GM19452 (cell line): ENCODE measurements around the gene CNOT1.
"Not testable (repeated sequence)": the region's sequence is repeated elsewhere in the genome, so short reads cannot be mapped to it uniquely, and the experiment has no call there.

Source experiments
- ATAC-seq: cut with Tn5 transposase; IDR thresholded peaks from one replicate; pipeline ENCODE4 v1.9.1; 2021; ENCODE audit not compliant: unreplicated experiment

The CNOT1 gene

GRCh38 chr16:58582971-58583765, 46.5 kb downstream of the CNOT1 start:
- ATAC-seq, result no peak

GRCh38 chr16:58582133-58582532, 47.5 kb downstream of the CNOT1 start:
- no peak for ATAC-seq

DNA sequence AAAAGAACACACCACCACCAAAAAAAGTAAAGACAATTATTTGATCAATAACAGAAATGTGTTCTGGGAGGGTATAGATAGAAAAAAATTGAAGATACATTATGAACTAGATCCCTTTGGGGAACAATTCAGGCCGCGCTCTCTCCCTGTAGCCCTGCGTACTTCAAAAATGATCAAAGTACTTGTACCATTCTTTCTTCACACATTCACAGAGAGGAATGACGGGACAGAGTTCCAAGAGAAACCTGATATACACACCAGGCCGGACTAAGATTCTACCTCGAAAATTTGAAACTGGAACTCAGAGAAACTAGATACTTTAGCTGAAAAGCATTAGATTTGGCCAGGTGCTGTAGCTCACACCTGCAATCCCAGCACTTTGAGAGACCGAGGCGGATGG, 50.0 kb downstream of the CNOT1 start:
- ATAC-seq, result no peak

DNA sequence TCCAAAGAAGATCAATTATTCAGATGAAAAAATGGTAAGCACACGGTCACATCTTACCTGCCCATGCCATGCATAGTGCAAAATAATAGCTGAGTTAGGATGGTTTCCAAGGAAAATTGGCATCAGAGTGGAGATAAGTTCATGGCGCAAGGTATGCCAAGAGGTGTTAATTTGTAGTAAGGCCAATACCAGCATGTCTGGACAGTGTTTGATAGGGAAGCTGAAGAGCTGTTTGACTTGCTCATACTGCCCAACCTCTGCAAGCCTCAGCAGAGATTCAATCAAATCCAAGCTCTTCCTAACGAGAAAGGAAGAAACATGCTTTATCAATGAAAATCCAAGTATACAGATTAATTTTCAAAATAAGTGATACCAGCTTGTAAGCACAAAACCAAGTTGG, 51.0 kb downstream of the CNOT1 start:
- no peak for ATAC-seq

DNA sequence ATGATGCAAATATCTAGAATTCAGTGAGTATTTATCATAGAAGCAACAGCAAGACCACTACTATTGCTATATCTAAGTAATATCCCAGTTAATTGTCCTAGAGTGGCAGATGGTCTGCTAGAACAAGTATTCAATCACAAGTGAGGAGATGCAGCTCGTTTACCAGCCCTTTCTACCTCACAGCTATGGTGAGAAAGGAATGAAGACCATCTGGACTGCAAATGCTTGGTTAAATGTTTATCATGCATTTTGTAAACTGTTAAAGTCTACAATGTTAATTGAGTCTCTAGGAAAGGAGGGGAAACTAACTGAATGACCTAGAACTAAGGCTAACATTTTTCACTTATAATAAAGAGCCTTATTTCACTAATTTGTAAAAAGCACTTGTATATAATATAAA, 52.5 kb downstream of the CNOT1 start:
- no peak for ATAC-seq

GRCh38 chr16:58574895-58575294, 54.7 kb downstream of the CNOT1 start:
- no peak for ATAC-seq

GRCh38 chr16:58565697-58566096, 63.9 kb downstream of the CNOT1 start:
- not testable (repeated sequence) for ATAC-seq

DNA sequence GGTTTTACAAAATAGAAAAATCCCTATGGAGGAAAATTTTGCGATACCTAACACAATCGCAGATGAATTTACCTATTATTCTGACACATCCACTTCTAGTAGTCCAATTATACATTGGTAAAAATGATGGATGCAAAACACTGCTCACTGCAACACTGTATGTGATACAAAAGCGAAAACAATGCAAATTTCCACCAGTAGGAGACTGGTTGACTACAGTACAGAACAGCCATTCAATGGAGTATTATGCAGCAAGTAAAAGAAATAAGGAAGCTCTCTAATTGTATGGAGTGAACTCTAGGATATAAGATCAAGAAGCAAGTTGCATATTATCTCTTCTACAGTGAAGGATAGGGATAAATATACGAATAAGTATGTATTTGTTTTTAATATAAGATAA, 65.9 kb downstream of the CNOT1 start:
- ATAC-seq, result no peak

- no peak for ATAC-seq
Measured at GRCh38 chr16:58563235-58563634, 66.4 kb downstream of the CNOT1 start.

DNA sequence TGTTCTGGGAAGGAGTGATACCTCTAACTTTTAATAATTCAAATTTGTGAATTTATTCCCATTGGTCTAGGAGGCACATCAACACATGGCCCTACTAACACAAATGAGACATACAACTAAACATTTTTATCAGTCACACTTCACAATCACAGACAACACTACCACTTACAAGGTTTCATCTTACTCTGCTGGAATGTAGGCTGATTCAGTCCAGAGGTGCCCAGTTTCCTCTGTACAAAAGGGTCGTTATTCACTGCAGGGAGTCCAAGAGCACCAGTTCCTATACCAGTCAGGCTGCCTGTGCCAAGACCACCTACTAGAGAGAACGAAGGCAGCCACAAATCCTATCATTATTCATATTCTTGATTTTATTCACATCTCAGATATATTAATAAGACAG, 72.9 kb downstream of the CNOT1 start:
- ATAC-seq, result no peak

GRCh38 chr16:58551496-58551895, 78.1 kb downstream of the CNOT1 start:
- ATAC-seq, result no peak

GRCh38 chr16:58548378-58548777, 81.2 kb downstream of the CNOT1 start:
- ATAC-seq, result no peak

DNA sequence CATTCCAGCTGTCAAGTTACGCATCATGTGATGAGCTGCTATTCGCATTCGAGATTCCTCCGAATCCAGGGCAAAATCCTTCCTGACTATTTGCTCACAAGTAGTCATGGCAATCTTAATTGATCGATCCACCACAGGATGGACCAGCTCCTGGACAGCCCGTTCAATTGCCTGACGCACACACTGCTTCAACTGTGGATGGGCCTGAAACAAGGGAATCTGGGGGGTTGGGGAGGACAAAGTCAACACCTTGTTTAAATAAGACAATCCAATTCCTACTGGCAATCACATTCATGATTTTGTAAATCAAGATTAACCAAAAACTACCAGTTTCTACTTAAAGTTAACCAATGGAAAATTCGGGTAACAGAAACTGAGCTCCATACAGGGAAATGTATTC, 85.9 kb downstream of the CNOT1 start:
- no peak for ATAC-seq

DNA sequence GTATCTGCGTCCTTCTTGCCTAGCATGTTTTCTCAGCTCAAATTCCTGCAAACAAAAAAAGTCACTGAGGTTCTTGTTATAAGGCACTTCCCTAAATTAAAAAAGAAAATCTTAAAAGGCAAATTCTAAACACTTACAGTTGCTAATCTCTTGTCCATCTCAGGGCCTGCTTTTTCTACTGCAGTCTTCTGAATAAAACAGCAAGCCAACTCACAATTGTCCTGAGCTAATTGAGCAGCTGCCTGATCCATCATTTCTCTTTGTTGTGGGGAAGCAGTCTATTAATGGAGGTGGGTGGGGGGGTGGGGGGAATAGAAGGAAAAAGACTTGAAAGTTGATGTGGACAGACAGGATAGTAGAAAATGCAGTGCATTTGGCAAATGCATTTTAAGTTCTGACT, 87.3 kb downstream of the CNOT1 start:
- ATAC-seq, result no peak

GRCh38 chr16:58541711-58542110, 87.9 kb downstream of the CNOT1 start:
- ATAC-seq, result no peak

DNA sequence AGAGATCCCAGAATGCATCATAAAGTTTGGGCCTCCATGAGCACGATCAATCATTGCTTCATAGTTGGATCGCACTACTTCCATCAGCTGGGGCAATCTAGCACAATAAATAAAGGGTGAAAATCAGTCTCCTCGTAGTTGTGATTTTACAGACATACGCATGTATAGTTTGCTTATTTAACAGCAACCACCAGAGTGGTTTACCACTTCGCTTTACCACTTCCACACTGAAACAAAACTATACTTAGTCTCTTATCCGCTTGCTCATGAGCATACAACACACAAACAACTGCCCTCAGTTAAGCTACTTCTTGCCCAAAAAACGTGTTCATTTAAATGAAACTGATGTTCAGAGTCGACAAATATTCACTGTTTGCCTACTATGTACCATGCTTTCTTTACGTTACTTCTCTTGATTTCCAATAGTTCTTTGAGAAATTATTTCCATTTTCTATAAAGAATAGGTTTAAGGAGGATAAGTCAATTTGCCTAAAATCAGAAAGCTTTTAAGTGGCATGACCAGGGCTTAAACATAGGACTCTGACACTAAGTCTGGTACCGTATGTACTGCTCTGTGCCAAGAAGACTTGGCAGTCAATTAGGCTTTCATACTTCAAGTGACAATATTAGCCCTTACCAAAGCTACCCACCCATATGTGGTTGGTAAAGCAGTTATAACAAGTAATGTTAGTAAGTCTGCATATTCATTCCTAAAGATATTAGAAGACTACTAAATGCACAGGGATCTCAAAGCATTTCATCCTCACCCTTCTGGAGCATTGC, 92.3 kb downstream of the CNOT1 start:
- ATAC-seq, result no peak

DNA sequence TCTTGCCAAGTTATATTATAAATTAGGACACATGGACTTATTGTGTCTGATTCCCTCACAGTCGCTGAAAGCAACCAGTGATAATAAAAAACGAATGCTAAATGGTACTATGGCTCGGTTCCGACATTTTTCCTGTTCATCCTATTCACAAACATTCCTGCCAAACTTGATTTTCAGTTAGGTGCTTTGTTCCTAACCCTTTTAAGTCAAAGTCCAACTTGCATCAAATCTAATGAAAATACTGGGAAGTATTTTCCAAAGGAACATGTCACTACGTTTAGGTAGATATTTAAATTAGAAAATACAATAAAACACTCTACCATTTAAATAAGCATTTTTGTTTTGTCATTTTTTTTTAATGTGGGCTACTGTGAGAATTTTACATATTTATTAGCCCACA, 93.3 kb downstream of the CNOT1 start:
- ATAC-seq, result no peak

GRCh38 chr16:58535100-58535499, 94.5 kb downstream of the CNOT1 start:
- no peak for ATAC-seq

GRCh38 chr16:58533751-58534470, 95.7 kb downstream of the CNOT1 start:
- ATAC-seq, result no peak

GRCh38 chr16:58532414-58532813, 97.2 kb downstream of the CNOT1 start:
- ATAC-seq, result no peak

- ATAC-seq, result no peak
Measured at GRCh38 chr16:58530179-58530578, 99.4 kb downstream of the CNOT1 start.

DNA sequence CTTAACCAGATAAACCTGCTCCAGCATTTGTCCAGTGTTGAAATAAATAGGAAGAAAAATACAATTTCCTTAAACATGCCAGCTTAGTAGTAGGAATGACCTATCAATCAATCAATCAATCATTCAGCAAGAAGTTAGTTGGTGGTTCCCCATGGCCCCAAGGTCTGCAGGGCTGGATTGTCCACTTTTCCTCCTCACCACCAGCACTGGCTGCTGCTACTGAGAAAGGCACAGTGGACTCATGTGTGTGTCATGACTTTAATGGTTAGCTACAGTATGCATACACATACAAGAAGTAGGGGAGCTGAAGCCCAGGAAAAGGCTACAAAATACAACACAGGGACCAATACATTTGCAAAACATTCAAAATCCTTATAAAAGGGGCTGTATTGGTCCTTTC, 109.9 kb downstream of the CNOT1 start:
- ATAC-seq, result no peak
